GM18868 (cell line): ENCODE data around the gene TUFM.
"Not testable (repeated sequence)": the region's sequence is repeated elsewhere in the genome, so short reads cannot be mapped to it uniquely, and the experiment has no call there.

Experiments
- ATAC-seq: cut with Tn5 transposase; IDR thresholded peaks from one replicate; pipeline ENCODE4 v1.9.1; 2021; ENCODE audit warnings: mild to moderate bottlenecking, moderate library complexity; ENCODE audit not compliant: unreplicated experiment

Gene TUFM

GRCh38 chr16:28807445-28808120 lies 38.6 kb downstream of the TUFM start:
- ATAC-seq = not testable (repeated sequence)

- ATAC-seq = peak; percentile 60
These were observed 43.7 kb downstream of the TUFM start for GRCh38 chr16:28802235-28803019.
